ENCODE measurements around the gene CEMIP. TPM values are rescaled to one million over a fixed set of nuclear protein-coding genes. Genes with fewer than 3 reads are reported as not detected.

The CEMIP gene
- total RNA-seq, 1 experiment from 2014 or later = 3.1 TPM

GRCh38 chr15:80766275-80766674, 12.9 kb upstream of the CEMIP start:
- ATAC-seq = no peak
- no peak for DNase-seq
- no peaks in the 10 kb centered on the region for H3K36me3 ChIP-seq (ENCODE audit: low read depth, low read length)
- H3K27ac ChIP-seq (ENCODE audit: low read length) = no peak overlapping the region
- BruUV-seq (replicated peaks) = no TSS peak
- ChIA-PET CTCF (no interaction called here), POLR2A (ENCODE audit: unreplicated experiment) (no interaction called here)
- TF ChIP-seq CTCF (conservative IDR thresholded peaks at IDR 0.05; ENCODE audit: low read depth, low read length) (no peak), EZH2 (IDR thresholded peaks at IDR 0.05; ENCODE audit: low read length, unreplicated experiment) (no peak)
- H3K79me2 ChIP-seq (ENCODE audit: low read length) = no peaks in the 10 kb centered on the region
- no peak overlapping the region for H3K4me3 ChIP-seq (ENCODE audit: low read length)
- intact Hi-C loops (cut with micrococcal nuclease) = no loop called here
- no peaks in the 10 kb centered on the region for H3K9me2 ChIP-seq (replicated peaks; ENCODE audit: low read length)
- no peaks in the 10 kb centered on the region for H3K27me3 ChIP-seq (ENCODE audit: low read length)
- H3F3A ChIP-seq (ENCODE audit: low read length, unreplicated experiment) = no peaks in the 10 kb centered on the region
- H4K20me1 ChIP-seq (ENCODE audit: low read length) = no peaks in the 10 kb centered on the region
- H3K9ac ChIP-seq (ENCODE audit: low read length) = no peak overlapping the region
- H3K4me1 ChIP-seq (ENCODE audit: insufficient read depth, low read length) = peaks cover 4% of the 10 kb centered on the region; the same call in 1 of the 2 replicates
- no peak overlapping the region for H3K4me2 ChIP-seq (ENCODE audit: low read length)
- no peaks in the 10 kb centered on the region for H3K9me3 ChIP-seq (ENCODE audit: low read length)
- H2AFZ ChIP-seq (ENCODE audit: low read length) = no peak overlapping the region

GRCh38 chr15:80768158-80768557, 11.0 kb upstream of the CEMIP start:
- Histone ChIP-seq H3K9me2 (replicated peaks; ENCODE audit: low read length) (no peaks in the 10 kb centered on the region), H4K20me1 (ENCODE audit: low read length) (no peaks in the 10 kb centered on the region), H3K27ac (ENCODE audit: low read length) (no peak overlapping the region), H3K9me3 (ENCODE audit: low read length) (no peaks in the 10 kb centered on the region), H3K9ac (ENCODE audit: low read length) (no peak overlapping the region), H3K27me3 (ENCODE audit: low read length) (no peaks in the 10 kb centered on the region), H3K79me2 (ENCODE audit: low read length) (no peaks in the 10 kb centered on the region), H3K36me3 (ENCODE audit: low read depth, low read length) (no peaks in the 10 kb centered on the region), H3F3A (ENCODE audit: low read length, unreplicated experiment) (no peaks in the 10 kb centered on the region), H3K4me1 (ENCODE audit: insufficient read depth, low read length) (peaks cover 4% of the 10 kb centered on the region; the same call in 1 of the 2 replicates), H3K4me3 (ENCODE audit: low read length) (no peak overlapping the region), H3K4me2 (ENCODE audit: low read length) (no peak overlapping the region), H2AFZ (ENCODE audit: low read length) (no peak overlapping the region)
- intact Hi-C loops (cut with micrococcal nuclease) = no loop called here
- DNase-seq (peak; percentile 10), ATAC-seq (no peak)
- no TSS peak for BruUV-seq (replicated peaks)
- CTCF ChIA-PET = interaction anchor here (1.0 kb wide), 1 partner anchor 8 kb away, joined by 5 read pairs; no protein-coding TSS in a partner anchor
- POLR2A ChIA-PET (ENCODE audit: unreplicated experiment) = no interaction called here
- no peak for TF ChIP-seq CTCF (conservative IDR thresholded peaks at IDR 0.05; ENCODE audit: low read depth, low read length)
- TF ChIP-seq EZH2 (IDR thresholded peaks at IDR 0.05; ENCODE audit: low read length, unreplicated experiment) = no peak
- TF ChIP-seq EZH2phosphoT487 (IDR thresholded peaks at IDR 0.05; ENCODE audit: borderline replicate concordance, low read length) = no peak

GRCh38 chr15:80769153-80769828, 9.9 kb upstream of the CEMIP start:
- Histone ChIP-seq H3K36me3 (ENCODE audit: low read depth, low read length) (no peaks in the 10 kb centered on the region), H3K27ac (ENCODE audit: low read length) (no peak overlapping the region), H3F3A (ENCODE audit: low read length, unreplicated experiment) (no peaks in the 10 kb centered on the region), H2AFZ (ENCODE audit: low read length) (no peak overlapping the region), H3K9me2 (replicated peaks; ENCODE audit: low read length) (no peaks in the 10 kb centered on the region), H3K4me3 (ENCODE audit: low read length) (no peak overlapping the region), H4K20me1 (ENCODE audit: low read length) (no peaks in the 10 kb centered on the region), H3K79me2 (ENCODE audit: low read length) (no peaks in the 10 kb centered on the region), H3K9me3 (ENCODE audit: low read length) (no peaks in the 10 kb centered on the region), H3K4me1 (ENCODE audit: insufficient read depth, low read length) (peaks cover 4% of the 10 kb centered on the region; the same call in 1 of the 2 replicates), H3K4me2 (ENCODE audit: low read length) (no peak overlapping the region), H3K9ac (ENCODE audit: low read length) (no peak overlapping the region), H3K27me3 (ENCODE audit: low read length) (no peaks in the 10 kb centered on the region)
- ATAC-seq (no peak), DNase-seq (no peak)
- BruUV-seq (replicated peaks) = no TSS peak
- intact Hi-C loops (cut with micrococcal nuclease) = no loop called here
- ChIA-PET CTCF (no interaction called here), POLR2A (ENCODE audit: unreplicated experiment) (no interaction called here)
- TF ChIP-seq EZH2phosphoT487 (IDR thresholded peaks at IDR 0.05; ENCODE audit: borderline replicate concordance, low read length) (no peak), EZH2 (IDR thresholded peaks at IDR 0.05; ENCODE audit: low read length, unreplicated experiment) (no peak), CTCF (conservative IDR thresholded peaks at IDR 0.05; ENCODE audit: low read depth, low read length) (no peak)

All from PC-3 (cell line).